SK-N-SH (cell line): ENCODE measurements around the gene CLEC17A.

Experiments
- CTCF ChIP-seq: fragments of 200-600 bp; sonication (generic); IDR thresholded peaks from 2 replicates; pipeline ENCODE4 v1.6.1; 2017; ENCODE audit warnings: antibody characterized with exemption, mild to moderate bottlenecking, moderate library complexity
- EZH2phosphoT487 ChIP-seq: fragments of 200-600 bp; sonication (generic); IDR thresholded peaks from 2 replicates; pipeline ENCODE4 v1.6.1; 2017; ENCODE audit warnings: low read depth, mixed run types, mild to moderate bottlenecking, antibody characterized with exemption, moderate library complexity, borderline replicate concordance
- NFIC ChIP-seq: IDR thresholded peaks from 2 replicates; pipeline ENCODE4 v1.4.0; 2012; ENCODE audit warnings: borderline replicate concordance
- POLR2AphosphoS5 ChIP-seq: IDR thresholded peaks from 2 replicates; pipeline ENCODE4 v1.6.1; 2012; ENCODE audit warnings: low read depth, low read length
- USF2 ChIP-seq: fragments of 150-350 bp; IDR thresholded peaks from 2 replicates; pipeline ENCODE4 v1.6.1; 2017; ENCODE audit warnings: antibody characterized with exemption, low read length, low read depth, borderline replicate concordance

- TF ChIP-seq USF2 (no peak), POLR2AphosphoS5 (no peak), CTCF (no peak), NFIC (no peak), EZH2phosphoT487 (no peak)
Observed at GRCh38 chr19:14616407-14616806, 33.5 kb downstream of the CLEC17A start.
